ENCODE data around the gene RALGDS. TPM values are rescaled to one million over a fixed set of nuclear protein-coding genes. Genes with fewer than 3 reads are reported as not detected.

RALGDS gene
- total and polyA plus RNA-seq, 2 experiments from 2014 or later = 8.6 to 20.3 TPM

DNA sequence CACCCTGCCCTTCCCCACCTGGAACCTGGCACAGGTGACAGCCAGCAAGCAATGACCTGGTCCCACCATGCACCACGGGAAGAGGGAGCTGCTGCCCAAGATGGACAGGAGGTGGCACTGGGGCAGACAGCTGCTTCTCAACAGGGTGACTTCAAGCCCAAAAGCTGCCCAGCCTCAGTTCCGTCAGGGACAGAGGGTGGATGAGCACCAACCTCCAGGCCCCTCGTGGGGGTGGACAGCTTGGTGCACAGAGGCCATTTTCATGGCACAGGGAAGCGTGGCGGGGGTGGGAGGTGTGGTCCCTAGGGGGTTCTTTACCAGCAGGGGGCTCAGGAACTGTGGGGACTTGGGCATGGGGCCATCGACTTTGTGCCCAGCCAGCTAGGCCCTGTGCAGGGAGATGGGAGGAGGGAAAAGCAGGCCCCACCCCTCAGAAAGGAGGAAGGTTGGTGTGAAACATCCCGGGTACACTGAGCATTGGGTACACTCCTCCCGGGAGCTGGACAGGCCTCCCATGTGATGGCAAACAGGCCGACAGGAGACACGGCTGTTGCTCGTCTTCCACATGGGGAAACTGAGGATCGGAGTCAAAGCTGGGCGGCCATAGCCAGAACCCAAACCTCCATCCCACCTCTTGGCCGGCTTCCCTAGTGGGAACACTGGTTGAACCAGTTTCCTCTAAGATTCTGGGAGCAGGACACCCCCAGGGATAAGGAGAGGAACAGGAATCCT is 57.4 kb downstream of the RALGDS start:
- no peaks in the 10 kb centered on the region for H3K36me3 ChIP-seq (ENCODE audit: insufficient read depth)
- H3K79me2 ChIP-seq (replicated peaks; ENCODE audit: insufficient read depth) = no peaks in the 10 kb centered on the region
- peaks cover 26% of the 10 kb centered on the region for H3K4me1 Mint-ChIP-seq
- TF ChIP-seq EZH2phosphoT487 (IDR thresholded peaks at IDR 0.05; ENCODE audit: unreplicated experiment) (no peak), STAT1 (IDR thresholded peaks at IDR 0.05; ENCODE audit: unreplicated experiment) (no peak), JUNB (IDR thresholded peaks at IDR 0.05; ENCODE audit: unreplicated experiment) (no peak), CREB1 (CRISPR knock-in tag; IDR thresholded peaks at IDR 0.05; ENCODE audit: low read depth) (no peak), CTCF (conservative IDR thresholded peaks at IDR 0.05; ENCODE audit: low read depth in 2 of 2) (no peak), NANOG (IDR thresholded peaks at IDR 0.05; ENCODE audit: borderline replicate concordance) (no peak), REST (IDR thresholded peaks at IDR 0.05; ENCODE audit: unreplicated experiment) (no peak), ZNF331 (CRISPR knock-in tag; IDR thresholded peaks at IDR 0.05; ENCODE audit: low read depth) (no peak)
- no peaks in the 10 kb centered on the region for H3K9me2 ChIP-seq (ENCODE audit: insufficient read depth)
- no peak overlapping the region for H2AFZ ChIP-seq
- H3K4me2 ChIP-seq = no peak overlapping the region
- H3K4me3 Mint-ChIP-seq = no peak overlapping the region
- H3K27ac Mint-ChIP-seq = no peak overlapping the region
- no peak overlapping the region for H3K27ac ChIP-seq (ENCODE audit: low read depth)
- no peaks in the 10 kb centered on the region for H3K27me3 ChIP-seq (ENCODE audit: insufficient read depth)
- no peaks in the 10 kb centered on the region for H4K20me1 ChIP-seq (replicated peaks; ENCODE audit: insufficient read depth)
- DNase-seq (ENCODE audit: low spot score) (no peak), ATAC-seq (no peak)
- H3K4me3 ChIP-seq = no peak overlapping the region
- H3F3A ChIP-seq (replicated peaks; ENCODE audit: low read depth) = 0 out of 2 replicates have a peak, but pooled peaks cover 7% of the 10 kb centered on the region
- H3K4me1 ChIP-seq (ENCODE audit: insufficient read depth) = peaks cover 16% of the 10 kb centered on the region
- no peaks in the 10 kb centered on the region for H3K9me3 Mint-ChIP-seq
- peaks cover 8% of the 10 kb centered on the region for H3K27me3 Mint-ChIP-seq (ENCODE audit: insufficient read depth, low read depth, poor library complexity)
- no peaks in the 10 kb centered on the region; the same call in 2 of the 3 replicates for H3K36me3 Mint-ChIP-seq (ENCODE audit: low read depth)

DNA sequence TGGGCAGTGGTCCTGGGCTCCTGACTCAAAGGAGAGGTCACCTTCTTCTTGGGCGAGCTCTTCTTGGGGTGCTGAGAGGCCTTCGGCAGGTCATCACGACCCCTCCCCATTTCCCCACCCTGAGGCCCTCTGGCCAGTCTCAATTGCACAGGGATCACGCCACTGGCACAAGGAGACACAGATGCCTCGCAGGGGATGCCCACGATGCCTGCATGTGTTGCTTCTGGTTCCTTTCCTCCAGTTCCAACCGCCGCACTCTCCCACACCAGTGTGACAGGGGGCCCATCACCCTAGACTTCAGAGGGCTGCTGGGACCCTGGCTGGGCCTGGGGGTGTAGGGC is 57.9 kb downstream of the RALGDS start:
- Histone ChIP-seq H3K4me2 (no peak overlapping the region), H2AFZ (no peak overlapping the region), H3K9me2 (ENCODE audit: insufficient read depth) (no peaks in the 10 kb centered on the region), H3K27ac (ENCODE audit: low read depth) (no peak overlapping the region), H3K79me2 (replicated peaks; ENCODE audit: insufficient read depth) (no peaks in the 10 kb centered on the region), H3K36me3 (ENCODE audit: insufficient read depth) (no peaks in the 10 kb centered on the region), H3K27me3 (ENCODE audit: insufficient read depth) (no peaks in the 10 kb centered on the region), H4K20me1 (replicated peaks; ENCODE audit: insufficient read depth) (no peaks in the 10 kb centered on the region), H3K4me3 (no peak overlapping the region), H3F3A (replicated peaks; ENCODE audit: low read depth) (0 out of 2 replicates have a peak, but pooled peaks cover 8% of the 10 kb centered on the region), H3K4me1 (ENCODE audit: insufficient read depth) (peaks cover 16% of the 10 kb centered on the region)
- Mint-ChIP-seq H3K27me3 (ENCODE audit: insufficient read depth, low read depth, poor library complexity) (peaks cover 8% of the 10 kb centered on the region), H3K9me3 (no peaks in the 10 kb centered on the region), H3K36me3 (ENCODE audit: low read depth) (peaks cover 5% of the 10 kb centered on the region; the same call in 2 of the 3 replicates), H3K27ac (no peak overlapping the region), H3K4me3 (no peak overlapping the region), H3K4me1 (peaks cover 30% of the 10 kb centered on the region)
- DNase-seq (ENCODE audit: low spot score) = no peak
- ATAC-seq = no peak
- TF ChIP-seq CTCF (conservative IDR thresholded peaks at IDR 0.05; ENCODE audit: low read depth in 2 of 2) = no peak
- TF ChIP-seq ETS1 (IDR thresholded peaks at IDR 0.05) = no peak
- TF ChIP-seq ZNF114 (CRISPR knock-in tag; IDR thresholded peaks at IDR 0.05) = no peak
- TF ChIP-seq REST (IDR thresholded peaks at IDR 0.05; ENCODE audit: unreplicated experiment) = no peak
- no peak for TF ChIP-seq NANOG (IDR thresholded peaks at IDR 0.05; ENCODE audit: borderline replicate concordance)
- no peak for TF ChIP-seq ZNF331 (CRISPR knock-in tag; IDR thresholded peaks at IDR 0.05; ENCODE audit: low read depth)
- no peak for TF ChIP-seq CREB1 (CRISPR knock-in tag; IDR thresholded peaks at IDR 0.05; ENCODE audit: low read depth)
